ENCODE results near the gene SACM1L.

SACM1L gene, protein sequence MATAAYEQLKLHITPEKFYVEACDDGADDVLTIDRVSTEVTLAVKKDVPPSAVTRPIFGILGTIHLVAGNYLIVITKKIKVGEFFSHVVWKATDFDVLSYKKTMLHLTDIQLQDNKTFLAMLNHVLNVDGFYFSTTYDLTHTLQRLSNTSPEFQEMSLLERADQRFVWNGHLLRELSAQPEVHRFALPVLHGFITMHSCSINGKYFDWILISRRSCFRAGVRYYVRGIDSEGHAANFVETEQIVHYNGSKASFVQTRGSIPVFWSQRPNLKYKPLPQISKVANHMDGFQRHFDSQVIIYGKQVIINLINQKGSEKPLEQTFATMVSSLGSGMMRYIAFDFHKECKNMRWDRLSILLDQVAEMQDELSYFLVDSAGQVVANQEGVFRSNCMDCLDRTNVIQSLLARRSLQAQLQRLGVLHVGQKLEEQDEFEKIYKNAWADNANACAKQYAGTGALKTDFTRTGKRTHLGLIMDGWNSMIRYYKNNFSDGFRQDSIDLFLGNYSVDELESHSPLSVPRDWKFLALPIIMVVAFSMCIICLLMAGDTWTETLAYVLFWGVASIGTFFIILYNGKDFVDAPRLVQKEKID

DNA sequence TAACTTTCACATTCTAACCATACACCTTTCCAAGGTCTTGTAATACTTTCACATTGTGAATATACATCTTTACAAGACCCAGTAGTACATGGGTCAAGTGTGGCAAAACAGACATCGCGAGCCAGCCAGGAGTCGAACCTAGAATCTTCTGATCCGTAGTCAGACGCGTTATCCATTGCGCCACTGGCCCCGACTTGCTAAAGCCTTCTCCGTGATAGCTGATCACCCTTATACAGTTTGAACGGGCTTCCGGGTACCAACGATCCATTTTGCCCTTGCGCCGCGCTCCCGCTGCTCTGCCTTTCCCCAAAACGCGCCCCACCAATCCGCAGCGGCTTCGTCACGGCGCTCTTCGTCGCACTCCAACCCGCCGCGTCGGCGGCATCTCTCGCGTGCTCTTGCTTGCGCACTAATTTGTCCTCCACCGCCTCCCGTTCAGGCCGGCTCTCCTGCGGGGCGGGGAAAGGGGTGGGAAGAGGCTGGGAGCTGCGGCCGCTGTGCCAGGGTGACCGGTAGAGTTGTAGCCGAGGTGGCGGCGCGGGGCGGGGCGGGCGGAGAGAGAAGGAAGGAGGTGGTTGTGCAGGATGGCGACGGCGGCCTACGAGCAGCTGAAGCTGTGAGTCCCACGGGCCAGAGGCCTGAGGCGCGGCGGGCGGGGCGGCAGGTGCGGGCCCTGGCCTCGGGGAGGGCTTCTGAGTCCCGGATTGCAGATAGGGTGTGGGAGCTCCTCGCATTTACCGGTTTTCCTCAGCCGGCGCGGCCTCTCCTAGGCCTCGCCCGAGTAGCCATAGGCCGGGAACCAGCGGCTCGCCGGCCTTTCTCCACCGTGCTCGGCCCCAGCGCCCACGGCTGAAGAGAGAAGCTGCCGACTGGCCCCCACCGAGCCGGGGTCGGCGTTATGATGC is at the start of gene SACM1L:
SACM1L (plus strand) TSS at position 515 of the 905 bp plus-strand sequence; CDS start at position 585, 70 bp downstream.
- DNase-seq = peak; percentile 98

- no peak for DNase-seq
Measured at GRCh38 chr3:45640091-45640507, 49.1 kb upstream of the SACM1L start.

GRCh38 chr3:45640724-45641361 is 48.4 kb upstream of the SACM1L start:
- no peak for DNase-seq

DNA sequence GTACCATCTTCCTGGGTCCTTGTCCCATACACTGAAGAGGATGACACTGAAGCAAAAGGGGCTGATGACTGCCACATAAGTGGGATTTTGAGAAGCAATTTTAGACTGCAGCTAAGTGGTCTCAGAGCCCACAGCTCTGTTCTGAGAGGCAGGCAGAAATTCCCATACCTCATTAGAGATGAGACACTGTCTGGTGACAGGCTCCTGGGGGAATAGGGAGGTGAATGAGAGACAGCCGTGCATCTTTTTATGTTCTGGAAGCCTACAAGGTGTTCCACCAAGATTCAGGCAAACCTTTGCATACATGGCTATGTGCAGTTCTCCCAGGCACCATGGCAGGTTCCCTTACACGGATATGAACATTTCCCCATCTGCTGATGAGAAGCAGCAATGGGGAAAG is 47.4 kb upstream of the SACM1L start:
- no peak for DNase-seq

DNA sequence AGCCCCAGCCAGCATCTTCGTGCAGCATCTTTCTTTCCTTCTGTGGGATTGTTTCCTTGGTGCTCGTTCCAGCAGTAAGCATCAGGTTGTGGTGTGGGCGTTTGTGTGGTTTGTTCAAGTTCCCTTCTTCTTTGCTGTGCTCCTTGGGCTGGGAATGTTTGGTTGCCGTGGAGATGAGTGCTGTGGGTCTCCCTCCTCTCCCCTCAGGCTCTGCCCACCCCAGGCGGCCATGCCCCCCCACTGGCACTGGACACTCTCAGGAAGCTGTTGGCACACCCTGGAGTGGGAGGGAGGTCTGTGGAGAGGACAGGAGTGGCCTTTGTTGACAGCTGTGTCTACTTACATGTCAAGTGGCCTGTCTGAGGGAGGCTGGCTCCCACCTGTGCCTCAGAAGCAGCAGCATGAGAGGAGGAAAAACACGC is 46.5 kb upstream of the SACM1L start:
- DNase-seq = no peak

DNA sequence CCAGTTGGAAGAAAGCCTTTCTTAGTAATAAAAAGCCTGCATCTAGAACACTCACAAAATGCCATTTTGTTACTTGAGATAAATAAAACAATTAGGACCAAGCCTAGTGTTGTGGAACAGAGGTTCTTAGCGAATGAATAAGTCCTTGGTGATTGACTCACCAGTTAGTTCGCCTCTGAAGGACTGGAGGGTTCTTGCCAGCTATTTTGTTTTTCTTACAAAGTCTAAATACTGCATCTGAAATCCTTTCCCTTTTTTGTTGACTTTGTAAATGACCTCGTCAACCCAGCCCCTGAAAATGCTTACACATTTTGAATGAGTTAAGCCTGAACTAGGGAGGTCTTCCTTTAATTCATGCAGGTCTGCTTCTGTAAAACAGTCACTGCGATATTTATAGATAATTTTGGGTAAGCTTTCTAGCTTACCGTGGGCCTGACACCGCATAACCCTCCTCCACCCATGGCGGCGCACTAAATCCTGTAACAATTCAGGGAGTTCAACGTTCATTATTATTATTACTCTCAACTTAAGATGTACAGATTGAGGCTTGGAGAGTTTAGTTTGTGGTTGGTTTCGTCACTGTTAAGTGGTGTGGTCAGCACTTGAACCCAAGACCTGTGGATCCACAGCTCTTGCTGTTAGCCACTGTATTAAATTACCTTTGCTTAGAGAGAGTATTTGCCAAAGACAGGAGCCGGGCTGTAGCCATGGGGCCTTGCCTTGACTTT is 45.0 kb upstream of the SACM1L start:
- DNase-seq = no peak

DNA sequence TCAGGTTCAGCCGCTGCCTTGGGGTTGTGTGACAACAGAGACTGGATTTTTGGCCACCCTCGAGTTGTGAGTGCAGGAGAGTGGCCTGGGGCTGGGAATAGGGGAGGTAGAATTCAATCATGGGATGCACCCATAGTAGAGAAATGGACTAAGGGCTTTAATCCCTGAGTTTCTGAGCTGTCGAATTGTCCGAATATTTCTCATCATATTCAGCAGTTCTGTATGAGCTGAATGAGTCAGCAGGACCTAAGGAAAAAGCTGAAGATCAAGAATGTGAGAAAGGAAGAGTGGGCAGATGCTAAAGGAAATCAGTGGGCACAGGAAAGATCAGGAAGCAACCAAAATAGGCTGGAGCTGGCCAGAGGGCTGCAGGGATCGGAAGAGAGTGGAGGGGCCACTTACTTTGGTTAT is 44.4 kb upstream of the SACM1L start:
- DNase-seq = no peak

GRCh38 chr3:45646051-45646585 is 43.1 kb upstream of the SACM1L start:
- DNase-seq = no peak

DNA sequence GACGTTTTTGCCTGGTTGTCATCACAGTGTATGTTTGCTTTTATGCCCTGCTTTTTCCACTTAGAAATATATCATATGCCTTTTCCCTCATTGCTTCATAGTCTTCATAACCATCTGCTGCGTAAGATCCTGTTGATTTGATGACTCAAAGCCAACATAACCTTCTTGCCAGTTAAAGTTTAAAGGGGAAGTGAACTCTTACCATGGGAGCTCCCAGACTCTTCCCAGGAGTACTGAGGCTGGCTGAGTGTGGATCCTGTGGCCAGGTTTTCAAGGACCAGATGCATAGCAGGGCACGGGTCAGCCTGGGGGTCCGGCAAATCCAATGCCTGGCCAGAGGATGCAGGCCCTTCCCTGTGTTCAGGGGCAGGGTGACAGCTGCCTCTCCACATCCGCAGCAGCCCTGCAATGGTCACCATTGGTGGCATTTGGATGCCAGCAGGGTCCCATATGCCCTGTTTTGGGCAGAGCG is 42.0 kb upstream of the SACM1L start:
- DNase-seq = no peak

- DNase-seq = no peak
Measured at GRCh38 chr3:45653205-45653604, 36.0 kb upstream of the SACM1L start.

- no peak for DNase-seq
Measured at GRCh38 chr3:45654397-45654944, 34.7 kb upstream of the SACM1L start.

DNA sequence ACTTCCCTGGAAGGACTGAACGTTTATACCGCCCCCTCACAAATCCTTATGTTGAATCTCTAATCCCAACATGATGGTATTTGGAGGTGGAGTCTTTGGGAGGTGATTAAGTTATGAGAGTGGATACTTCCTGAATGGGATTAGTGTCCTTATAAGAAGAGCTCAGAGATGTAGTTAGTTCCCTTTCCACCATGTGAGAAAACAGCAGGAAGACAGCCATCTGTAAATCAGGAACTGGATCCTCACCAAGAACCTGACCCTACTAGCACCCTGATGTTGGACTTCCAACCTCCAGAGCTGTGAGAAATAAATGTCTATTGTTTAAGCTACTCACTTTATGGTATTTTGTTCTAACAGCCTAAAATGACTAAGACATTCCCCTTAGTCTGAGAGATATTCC is 33.3 kb upstream of the SACM1L start:
- DNase-seq = no peak

DNA sequence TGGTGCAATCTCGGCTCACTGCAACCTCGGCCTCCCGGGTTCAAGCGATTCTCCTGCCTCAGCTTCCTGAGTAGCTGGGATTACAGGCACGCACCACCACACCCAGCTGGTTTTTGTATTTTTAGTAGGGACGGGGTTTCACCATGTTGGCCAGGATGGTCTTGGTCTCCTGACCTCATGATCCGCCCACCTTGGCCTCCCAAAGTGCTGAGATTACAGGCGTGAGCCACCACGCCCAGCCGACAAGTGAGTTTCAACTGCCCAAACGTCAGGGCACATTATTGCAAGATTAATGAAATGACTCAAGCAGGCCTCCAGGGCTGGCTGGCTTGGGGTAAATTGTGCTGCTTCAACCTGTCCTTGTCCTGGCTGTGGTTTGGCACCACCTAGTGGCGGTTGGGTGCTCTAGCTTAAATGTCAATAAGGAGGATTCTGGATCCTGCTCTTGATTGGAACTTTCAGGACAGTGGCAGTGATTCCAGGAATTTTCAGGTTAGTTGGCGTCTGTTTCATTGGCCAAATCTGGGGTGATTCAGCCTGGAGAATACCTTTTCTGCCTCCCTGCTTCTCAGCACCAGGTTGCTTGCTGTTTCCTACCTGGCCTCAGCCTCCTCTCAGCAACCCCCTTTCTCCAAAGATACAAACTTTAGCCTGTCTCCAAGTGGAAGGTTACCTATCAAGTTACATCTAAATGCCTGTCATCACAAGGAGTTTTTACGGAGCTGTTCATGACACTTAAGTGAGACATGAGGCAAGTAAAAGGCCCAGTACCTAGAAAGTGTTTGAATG is 32.4 kb upstream of the SACM1L start:
- peak; percentile 94 for DNase-seq

GRCh38 chr3:45657853-45658252 is 31.3 kb upstream of the SACM1L start:
- DNase-seq = no peak

DNA sequence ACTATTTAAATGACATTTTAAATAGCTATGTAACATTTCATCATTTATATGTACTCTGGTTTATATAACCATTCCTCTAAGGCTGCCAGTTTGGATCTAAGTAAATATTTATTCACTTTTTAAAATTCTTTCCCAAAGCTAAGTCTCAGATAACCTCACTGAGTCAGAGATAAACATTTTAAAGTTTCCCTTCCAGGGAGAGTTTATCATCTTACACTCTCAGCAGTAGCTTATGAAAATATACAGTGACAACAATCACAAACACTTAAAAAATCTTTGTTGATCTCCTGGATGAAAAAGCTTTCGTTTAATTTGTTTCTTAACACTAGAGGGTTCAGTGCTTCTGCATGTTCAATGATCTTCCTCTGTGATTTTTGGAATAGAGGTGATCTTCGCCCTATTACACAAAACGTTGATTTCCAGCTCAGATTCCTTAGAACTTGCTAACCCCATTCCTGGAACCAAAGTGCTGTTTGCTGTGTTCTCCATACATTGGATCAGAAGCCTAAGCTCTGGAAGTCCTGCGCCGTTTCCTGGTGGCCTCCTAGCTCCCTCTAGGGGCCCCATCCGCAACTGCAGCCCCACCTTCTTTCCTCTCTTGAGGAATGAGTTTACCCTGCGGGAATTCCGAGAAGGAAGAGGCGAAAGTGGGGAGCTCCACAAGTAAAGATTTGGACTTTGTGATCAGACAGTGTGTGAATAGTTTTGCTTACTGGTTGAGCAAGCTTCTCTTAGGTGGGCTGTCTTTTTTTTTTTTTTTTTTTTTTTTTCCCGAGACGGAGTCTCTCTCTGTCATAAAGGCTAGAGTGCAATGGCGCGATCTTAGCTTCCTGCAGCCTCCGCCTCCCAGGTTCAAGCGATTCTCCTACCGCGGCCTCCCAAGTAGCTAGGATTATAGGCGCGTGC is 29.3 kb upstream of the SACM1L start:
- peak; percentile 79 for DNase-seq

DNA sequence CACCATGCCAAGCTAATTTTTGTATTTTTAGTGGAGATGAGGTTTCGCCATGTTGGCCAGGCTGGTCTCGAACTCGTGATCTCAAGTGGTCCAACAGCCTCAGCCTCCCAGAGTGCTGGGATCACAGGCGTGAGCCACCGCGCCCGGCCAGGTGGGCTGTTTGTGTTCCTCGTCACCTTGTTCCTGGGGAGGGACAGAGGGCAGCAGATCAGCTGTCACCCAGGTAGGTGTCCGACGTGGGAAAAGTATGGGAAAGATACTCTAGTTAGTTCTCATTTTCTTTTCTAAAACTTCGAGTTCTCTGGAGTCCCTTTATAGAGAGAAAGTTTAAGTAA is 28.7 kb upstream of the SACM1L start:
- no peak for DNase-seq

DNA sequence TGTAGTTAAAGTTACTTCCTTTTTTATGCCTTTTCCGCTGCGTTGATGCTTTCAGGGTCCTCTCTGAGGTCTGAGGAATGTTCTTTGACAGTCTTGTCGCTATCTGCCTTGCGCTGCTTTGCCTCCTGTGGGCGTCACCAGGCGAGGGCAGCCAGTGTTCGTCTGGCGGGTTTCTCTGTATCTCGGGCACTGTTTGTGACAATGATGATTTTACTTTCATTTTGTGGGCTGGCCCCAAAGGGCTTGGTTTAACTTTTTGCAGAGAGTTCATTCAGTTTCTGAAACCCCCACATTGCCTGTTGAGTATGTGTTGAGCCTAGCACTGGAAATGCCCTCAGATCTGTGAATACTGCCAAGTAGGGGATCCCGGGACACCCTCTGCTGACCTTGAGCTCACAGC is 24.6 kb upstream of the SACM1L start:
- peak; percentile 90 for DNase-seq

- peak; percentile 83 for DNase-seq
Measured at GRCh38 chr3:45665101-45665572, 24.1 kb upstream of the SACM1L start.

GRCh38 chr3:45666757-45667431 is 22.3 kb upstream of the SACM1L start:
- no peak for DNase-seq

Measured in activated effector memory CD4-positive, alpha-beta T cell treated with anti-CD3 and anti-CD28 coated beads, Interleukin-2, amount 50 U/mL, for 16 hours (primary cell).